Right lobe of liver (tissue), 6 donors: Measurements from ENCODE around the gene RAD9A. TPM values are rescaled to one million over a fixed set of nuclear protein-coding genes. Genes with fewer than 3 reads are reported as not detected.

Experiments
- ATAC-seq, 4 donors: fragments of 200-7000 bp; cut with Tn5 transposase; one replicate each; pipeline ENCODE4 v1.9.1; 2020; ENCODE audit warnings: mild to moderate bottlenecking in 4 of 4, moderate library complexity in 4 of 4
- DNase-seq, 3 donors: peaks; one replicate each; pipeline ENCODE4 v3.0.0-alpha.2; 2020
- H3K27ac ChIP-seq, 3 donors: fragments of 200-600 bp; one replicate each; pipeline ENCODE4 v1.8.0; 2022
- H3K27me3 ChIP-seq, 2 donors: fragments of 200-600 bp; one replicate each; pipeline ENCODE4 v1.8.0; 2022
- H3K36me3 ChIP-seq, 4 donors: fragments of 200-600 bp; sonication (generic) in 1 of 4; one replicate each; pipeline versions ENCODE4 v1.5.1 to v1.8.0; 2017 to 2022; ENCODE audit warnings: control low read depth in 1 of 4
- H3K4me1 ChIP-seq, 4 donors: fragments of 200-600 bp; sonication (generic) in 1 of 4; one replicate each; pipeline versions ENCODE4 v1.5.1 to v1.8.0; 2017 to 2022; ENCODE audit warnings: control low read depth in 1 of 4
- H3K4me3 ChIP-seq, 3 donors: fragments of 200-600 bp; one replicate each; pipeline ENCODE4 v1.8.0; 2022
- H3K9me3 ChIP-seq, 4 donors: fragments of 200-600 bp; sonication (generic) in 1 of 4; one replicate each; pipeline versions ENCODE4 v1.5.1 to v1.8.0; 2017 to 2022; ENCODE audit warnings: control low read depth in 1 of 4
- POLR2A ChIP-seq: fragments of 450-650 bp; IDR thresholded peaks from one replicate; pipeline ENCODE4 v1.6.1; 2017; ENCODE audit warnings: antibody characterized with exemption, mild to moderate bottlenecking
- WGBS: methylation state at CpG from one replicate; pipeline ENCODE4 v1.1.6; 2018; ENCODE audit warnings: low coverage, low lambda C conversion rate; ENCODE audit not compliant: insufficient coverage; ENCODE audit errors: missing lambda C conversion rate; 5-methylcytosine and 5-hydroxymethylcytosine counted together
- intact Hi-C, 2 donors: fragments of 100-400 bp; cut with DNase I; formaldehyde crosslinking; loops; one replicate each; pipeline versions ENCODE4 v1.11.2 to v1.14.1; 2022
- small RNA-seq, 2 experiments: library from RNA; depleted of rRNA; stranded (forward); fragments of <200 nt; gene quantifications; one replicate each; pipeline ENCODE3, GENCODE V24; 2016
- total RNA-seq, 6 experiments: library from RNA; depleted of rRNA in 2 of 6; stranded (reverse); fragments of >200 nt in 2 of 6; fragmentation: NEBNext Ultra II Directional in 3 of 6; extraction: Animal tissue kit (Norgen Biotek cat#: 25700) in 3 of 6; gene quantifications; one replicate each; pipeline versions ENCODE4 v1.1.0 to v1.2.4, GENCODE V29; 2016 to 2023
- TF ChIP-seq, protein P1 (sequence below), 4 donors: fragments of 200-600 bp in 3 of 4; fragments of 450-650 bp in 1 of 4; IDR thresholded peaks; one replicate each; pipeline versions ENCODE4 v1.5.1 to v1.8.0; 2016 to 2022; ENCODE audit warnings: antibody characterized with exemption in 4 of 4, mild to moderate bottlenecking in 2 of 4
- donor health status: DM: no; HTN: yes; CAD: no.
- donor health status: DM: no; HTN: no; CAD: no.
- donor health status: DM: no; HTN: no; CAD: no.
- donor health status: DM: no; HTN: yes; CAD: no.
- donor health status: DM: no; HTN: yes; CAD: no.

Gene RAD9A
- total RNA-seq, 6 experiments from 2014 or later = 5.3 to 13.2 (median 6.2) TPM

DNA sequence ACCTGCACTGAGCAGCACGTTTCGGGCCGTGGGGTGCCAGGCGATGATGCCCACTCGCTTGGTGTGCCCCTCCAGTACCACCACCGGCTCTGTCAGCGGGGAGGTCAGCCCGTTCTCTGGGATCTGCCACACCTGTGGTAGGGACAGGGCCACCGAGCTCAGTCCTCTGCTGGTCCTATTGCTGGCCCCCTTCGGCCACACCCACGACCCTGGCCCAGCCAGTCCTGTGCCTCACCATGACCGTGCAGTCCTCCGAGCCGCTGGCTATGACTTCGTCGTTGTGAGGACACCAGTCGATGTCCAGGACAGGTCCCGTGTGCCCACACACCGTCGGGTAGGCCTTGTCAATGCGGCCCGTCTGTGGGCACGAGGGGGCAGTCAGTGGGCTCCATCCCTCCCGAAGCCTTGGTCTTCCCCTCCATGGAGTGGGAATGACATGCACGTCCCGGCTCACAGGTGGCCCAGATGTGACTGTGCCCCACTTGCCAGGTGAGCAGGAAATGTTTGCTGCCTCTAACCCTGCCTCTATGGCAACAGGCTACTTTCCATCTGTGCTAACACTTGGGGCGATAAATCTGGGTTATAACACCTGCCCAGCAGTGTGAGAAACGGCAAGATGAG, 50.1 kb downstream of the RAD9A start:
- H3K4me3 ChIP-seq = no peak overlapping the region
- H3K27ac ChIP-seq = no peak overlapping the region
- H3K36me3 ChIP-seq = peaks cover 0 to 7% (median 0%) of the 10 kb centered on the region in 4 donors
- WGBS = no CpG with 5 or more reads among the region's 28 CpGs
- intact Hi-C loops = no loop called here
- DNase-seq (no peak), ATAC-seq (no peak)
- H3K9me3 ChIP-seq = no peaks in the 10 kb centered on the region
- no peak for TF ChIP-seq POLR2A
- TF ChIP-seq, protein P1, sequence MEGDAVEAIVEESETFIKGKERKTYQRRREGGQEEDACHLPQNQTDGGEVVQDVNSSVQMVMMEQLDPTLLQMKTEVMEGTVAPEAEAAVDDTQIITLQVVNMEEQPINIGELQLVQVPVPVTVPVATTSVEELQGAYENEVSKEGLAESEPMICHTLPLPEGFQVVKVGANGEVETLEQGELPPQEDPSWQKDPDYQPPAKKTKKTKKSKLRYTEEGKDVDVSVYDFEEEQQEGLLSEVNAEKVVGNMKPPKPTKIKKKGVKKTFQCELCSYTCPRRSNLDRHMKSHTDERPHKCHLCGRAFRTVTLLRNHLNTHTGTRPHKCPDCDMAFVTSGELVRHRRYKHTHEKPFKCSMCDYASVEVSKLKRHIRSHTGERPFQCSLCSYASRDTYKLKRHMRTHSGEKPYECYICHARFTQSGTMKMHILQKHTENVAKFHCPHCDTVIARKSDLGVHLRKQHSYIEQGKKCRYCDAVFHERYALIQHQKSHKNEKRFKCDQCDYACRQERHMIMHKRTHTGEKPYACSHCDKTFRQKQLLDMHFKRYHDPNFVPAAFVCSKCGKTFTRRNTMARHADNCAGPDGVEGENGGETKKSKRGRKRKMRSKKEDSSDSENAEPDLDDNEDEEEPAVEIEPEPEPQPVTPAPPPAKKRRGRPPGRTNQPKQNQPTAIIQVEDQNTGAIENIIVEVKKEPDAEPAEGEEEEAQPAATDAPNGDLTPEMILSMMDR (IDR thresholded peaks at IDR 0.05) = no peak
- no peaks in the 10 kb centered on the region for H3K27me3 ChIP-seq
- peaks cover 0 to 15% (median 0%) of the 10 kb centered on the region in 4 donors for H3K4me1 ChIP-seq

DNA sequence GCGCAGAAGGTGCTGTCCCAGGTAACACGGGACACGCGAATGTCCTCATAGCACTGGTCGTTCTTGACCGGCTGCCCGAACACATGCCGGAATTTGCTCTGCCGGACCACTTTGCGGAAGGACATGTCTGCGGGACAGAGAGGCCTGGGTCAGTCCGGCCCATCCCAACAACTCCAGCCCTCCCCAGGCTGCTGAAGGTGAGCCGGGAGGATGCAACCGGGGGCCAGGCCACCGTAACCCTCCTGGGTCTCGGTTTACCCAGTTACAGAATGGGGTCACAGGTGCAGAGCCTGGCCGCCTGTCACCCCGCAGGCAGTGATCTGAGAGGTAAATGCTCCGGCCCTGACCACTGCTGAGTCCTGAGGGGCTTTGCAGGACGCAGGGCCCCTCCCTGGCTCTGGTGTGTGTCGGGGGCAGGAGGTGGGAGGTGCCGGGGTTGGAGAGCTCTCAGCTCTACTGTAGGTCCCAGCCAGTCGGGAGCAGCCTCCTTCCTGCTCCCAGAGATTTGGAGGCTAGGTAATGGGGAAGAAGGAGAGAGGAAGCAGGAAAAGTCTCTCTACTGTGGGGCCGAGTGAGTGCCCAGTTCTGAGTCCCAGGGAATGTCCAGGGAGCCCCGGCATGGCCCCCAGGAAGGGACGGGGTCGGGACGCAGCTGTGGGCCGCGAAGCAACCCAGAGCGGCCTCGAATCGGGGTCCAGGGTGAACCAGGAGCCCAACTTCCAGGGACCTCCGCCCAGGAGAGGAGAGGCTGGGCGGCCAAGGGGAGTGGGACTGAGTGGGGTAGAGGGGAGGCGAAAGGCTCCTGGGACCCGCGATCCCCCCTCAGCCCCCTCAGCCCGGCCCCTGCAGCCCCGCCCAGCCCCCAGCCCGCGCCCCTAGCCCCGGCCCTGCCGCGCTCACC, 51.0 kb downstream of the RAD9A start:
- Histone ChIP-seq H3K4me1 (peaks cover 0 to 20% (median 0%) of the 10 kb centered on the region in 4 donors), H3K27me3 (no peaks in the 10 kb centered on the region), H3K4me3 (peak overlapping the region; percentile 80 to 92 (median 88)), H3K36me3 (peaks cover 0 to 4% (median 0%) of the 10 kb centered on the region in 4 donors), H3K27ac (peak overlapping the region; percentile 69 to 86 (median 76)), H3K9me3 (no peaks in the 10 kb centered on the region)
- DNase-seq = no peak
- 8% methylated on average over 7 of the region's 45 CpGs for WGBS
- peak in 2 of 4 donors; percentile 0 to 1 for ATAC-seq
- TF ChIP-seq POLR2A = no peak
- TF ChIP-seq, protein P1 (IDR thresholded peaks at IDR 0.05) = no peak
- intact Hi-C loops = no loop called here

DNA sequence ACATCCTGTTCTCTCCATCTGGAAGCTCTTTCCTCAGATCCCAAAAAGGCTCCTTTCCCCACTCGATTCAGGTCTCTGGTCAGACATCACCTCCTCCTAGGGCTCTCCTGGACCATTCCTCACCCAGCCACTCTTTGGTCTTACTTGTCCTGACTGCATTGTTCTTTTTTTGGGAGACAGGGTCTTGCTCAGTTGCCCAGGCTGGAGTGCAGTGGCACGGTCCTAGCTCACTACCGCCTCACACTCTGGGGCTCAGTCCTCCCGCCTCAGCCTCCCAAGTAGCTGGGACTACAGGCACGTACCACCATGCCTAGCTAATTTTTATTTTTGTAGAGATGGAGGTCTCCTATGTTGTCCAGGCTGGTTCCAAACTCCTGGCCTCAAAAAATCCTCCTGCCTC, 53.7 kb downstream of the RAD9A start:
- ATAC-seq = no peak
- no peaks in the 10 kb centered on the region for H3K36me3 ChIP-seq
- H3K27ac ChIP-seq = no peak overlapping the region
- no peaks in the 10 kb centered on the region for H3K9me3 ChIP-seq
- TF ChIP-seq, protein P1 (IDR thresholded peaks at IDR 0.05) = no peak
- TF ChIP-seq POLR2A = no peak
- intact Hi-C loops = no loop called here
- H3K27me3 ChIP-seq = no peaks in the 10 kb centered on the region
- H3K4me1 ChIP-seq = peaks cover 0 to 28% (median 0%) of the 10 kb centered on the region in 4 donors
- no peak overlapping the region for H3K4me3 ChIP-seq
- no peak for DNase-seq
- 65% methylated on average over 4 of the region's 5 CpGs for WGBS

Small RNAs within 50 kb of the gene (small RNA-seq; reads per million reads assigned to genes)
- gene RN7SKP239 (0 reads per million in 2 experiments), gene RNU6-1238P (0 reads per million in 2 experiments)

Other genes starting within 250 kb of the RAD9A start
- gene GRK2, start 125.5 kb upstream of the RAD9A start, total RNA-seq = 10 to 100 TPM; 24.5 to 43.9 (median 28.5) TPM
- gene ANKRD13D, start 102.7 kb upstream of the RAD9A start, total RNA-seq = 10 to 100 TPM in 4 of 6 experiments, 1 to 10 TPM in 2; 7.7 to 14.1 (median 10.4) TPM
- gene SSH3, start 88.5 kb upstream of the RAD9A start, total RNA-seq = 10 to 100 TPM; 10.9 to 17.9 (median 14.5) TPM
- gene POLD4, start 38.4 kb upstream of the RAD9A start, total RNA-seq = 100 to 1,000 TPM in 2 of 6 experiments, 10 to 100 TPM in 4; 70.5 to 216 (median 97.9) TPM
- gene CLCF1, start 18.4 kb upstream of the RAD9A start, total RNA-seq = 1 to 10 TPM in 3 of 6 experiments, under 1 TPM in 3; 0.44 to 3.8 (median 1.3) TPM
- gene PPP1CA, start 9.9 kb downstream of the RAD9A start, total RNA-seq = 100 to 1,000 TPM in 2 of 6 experiments, 10 to 100 TPM in 4; 64.2 to 102 (median 71.1) TPM
- 1 to 10 TPM in 5 of 6 experiments, under 1 TPM in 1; 0.73 to 2.7 (median 1.9) TPM for gene TBC1D10C, start 12.1 kb downstream of the RAD9A start, total RNA-seq
- gene CARNS1, start 23.7 kb downstream of the RAD9A start, total RNA-seq = under 1 TPM in 5 of 6 experiments, not detected in 1; 0.12 to 0.31 (median 0.22) TPM
- 10 to 100 TPM; 18.8 to 37.1 (median 27.1) TPM for gene RPS6KB2, start 36.5 kb downstream of the RAD9A start, total RNA-seq
- 1 to 10 TPM in 4 of 6 experiments, under 1 TPM in 2; 0.72 to 2.8 (median 2.1) TPM for gene PTPRCAP, start 45.7 kb downstream of the RAD9A start, total RNA-seq
- gene CORO1B, start 51.5 kb downstream of the RAD9A start, total RNA-seq = 10 to 100 TPM; 28.5 to 58.6 (median 40.4) TPM
- gene GPR152, start 60.7 kb downstream of the RAD9A start, total RNA-seq = not detected
- 1 to 10 TPM in 4 of 6 experiments, under 1 TPM in 2; 0.55 to 1.7 (median 1.2) TPM for gene CABP4, start 63.4 kb downstream of the RAD9A start, total RNA-seq
- 100 to 1,000 TPM in 2 of 6 experiments, 10 to 100 TPM in 4; 29.1 to 133 (median 40.9) TPM for gene TMEM134, start 77.3 kb downstream of the RAD9A start, total RNA-seq
- 10 to 100 TPM; 20.8 to 33.9 (median 25.7) TPM for gene AIP, start 91.0 kb downstream of the RAD9A start, total RNA-seq
- gene PITPNM1, start 113.4 kb downstream of the RAD9A start, total RNA-seq = 10 to 100 TPM in 4 of 6 experiments, 1 to 10 TPM in 2; 8.6 to 21.3 (median 15.0) TPM
- 10 to 100 TPM; 45.2 to 74.9 (median 55.7) TPM for gene CDK2AP2, start 116.2 kb downstream of the RAD9A start, total RNA-seq
- gene CABP2, start 131.5 kb downstream of the RAD9A start, total RNA-seq = not detected
- gene GSTP1, start 191.8 kb downstream of the RAD9A start, total RNA-seq = 10 to 100 TPM; 16.6 to 51.4 (median 32.3) TPM
- 100 to 1,000 TPM; 151 to 214 (median 163) TPM for gene NDUFV1, start 214.9 kb downstream of the RAD9A start, total RNA-seq
- gene NUDT8, start 238.0 kb downstream of the RAD9A start, total RNA-seq = 10 to 100 TPM; 12.7 to 31.4 (median 18.3) TPM
- gene TBX10, start 247.8 kb downstream of the RAD9A start, total RNA-seq = under 1 TPM in 5 of 6 experiments, not detected in 1; 0.24 to 0.49 (median 0.34) TPM